HG03442 (cell line): ENCODE measurements around the gene MIB2.
"Not testable (repeated sequence)": the region's sequence is repeated elsewhere in the genome, so short reads cannot be mapped to it uniquely, and the experiment has no call there.

Experiments used
- ATAC-seq: cut with Tn5 transposase; IDR thresholded peaks from one replicate; pipeline ENCODE4 v1.9.1; 2021; ENCODE audit warnings: mild to moderate bottlenecking, moderate library complexity; ENCODE audit not compliant: unreplicated experiment

Gene MIB2

GRCh38 chr1:1626207-1627141 lies 11.2 kb downstream of the MIB2 start:
- ATAC-seq: no peak

DNA sequence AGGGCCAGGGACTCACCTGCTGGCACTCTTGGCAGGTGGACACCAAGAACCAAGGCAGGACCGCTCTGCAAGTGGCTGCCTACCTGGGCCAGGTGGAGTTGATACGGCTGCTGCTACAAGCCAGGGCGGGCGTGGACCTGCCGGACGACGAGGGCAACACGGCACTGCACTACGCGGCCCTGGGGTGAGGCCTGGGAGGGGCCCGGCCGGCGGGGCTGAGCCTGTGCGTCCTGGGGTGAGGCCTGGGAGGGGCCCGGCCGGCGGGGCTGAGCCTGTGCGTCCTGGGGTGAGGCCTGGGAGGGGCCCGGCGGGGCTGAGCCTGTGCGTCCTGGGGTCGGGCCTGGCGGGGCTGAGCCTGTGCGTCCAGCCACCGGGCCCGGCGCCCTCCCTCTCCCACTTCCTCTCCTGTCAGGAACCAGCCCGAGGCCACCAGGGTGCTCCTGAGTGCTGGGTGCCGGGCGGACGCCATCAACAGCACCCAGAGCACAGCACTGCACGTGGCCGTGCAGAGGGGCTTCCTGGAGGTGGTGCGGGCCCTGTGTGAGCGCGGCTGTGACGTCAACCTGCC lies 12.0 kb downstream of the MIB2 start:
- ATAC-seq: no peak

GRCh38 chr1:1627829-1628753 lies 12.8 kb downstream of the MIB2 start:
- no peak for ATAC-seq

DNA sequence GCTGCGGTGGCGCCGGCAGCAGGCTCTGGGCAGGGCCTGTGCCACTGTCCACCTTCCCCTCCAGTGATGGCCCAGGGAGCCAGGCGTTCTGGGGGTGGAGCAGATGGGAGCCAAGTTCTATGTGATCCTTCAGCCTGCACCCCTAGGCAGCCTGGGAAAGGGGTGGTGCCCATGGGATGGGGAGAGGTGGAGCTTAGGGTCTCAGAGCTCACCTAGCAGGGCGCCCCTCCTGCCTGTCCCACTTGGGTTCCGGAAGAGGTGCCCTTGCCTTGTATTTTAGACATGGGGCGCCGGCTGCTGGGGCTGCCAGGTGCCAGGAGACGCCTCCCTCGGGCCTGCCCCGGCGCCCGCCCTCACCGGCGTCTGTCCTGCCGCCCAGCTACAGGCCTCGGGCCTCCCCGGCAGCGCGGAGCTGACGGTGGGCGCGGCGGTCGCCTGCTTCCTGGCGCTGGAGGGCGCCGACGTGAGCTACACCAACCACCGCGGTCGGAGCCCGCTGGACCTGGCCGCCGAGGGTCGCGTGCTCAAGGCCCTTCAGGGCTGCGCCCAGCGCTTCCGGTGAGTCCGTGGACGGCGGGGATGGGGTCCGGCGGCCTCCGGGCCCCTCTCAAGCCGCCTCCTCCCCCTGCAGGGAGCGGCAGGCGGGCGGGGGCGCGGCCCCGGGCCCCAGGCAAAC lies 13.6 kb downstream of the MIB2 start:
- ATAC-seq: no peak

- ATAC-seq: no peak
These were observed 14.3 kb downstream of the MIB2 start for GRCh38 chr1:1629430-1630190.

GRCh38 chr1:1630191-1630964 lies 15.1 kb downstream of the MIB2 start:
- ATAC-seq: peak; percentile 58

DNA sequence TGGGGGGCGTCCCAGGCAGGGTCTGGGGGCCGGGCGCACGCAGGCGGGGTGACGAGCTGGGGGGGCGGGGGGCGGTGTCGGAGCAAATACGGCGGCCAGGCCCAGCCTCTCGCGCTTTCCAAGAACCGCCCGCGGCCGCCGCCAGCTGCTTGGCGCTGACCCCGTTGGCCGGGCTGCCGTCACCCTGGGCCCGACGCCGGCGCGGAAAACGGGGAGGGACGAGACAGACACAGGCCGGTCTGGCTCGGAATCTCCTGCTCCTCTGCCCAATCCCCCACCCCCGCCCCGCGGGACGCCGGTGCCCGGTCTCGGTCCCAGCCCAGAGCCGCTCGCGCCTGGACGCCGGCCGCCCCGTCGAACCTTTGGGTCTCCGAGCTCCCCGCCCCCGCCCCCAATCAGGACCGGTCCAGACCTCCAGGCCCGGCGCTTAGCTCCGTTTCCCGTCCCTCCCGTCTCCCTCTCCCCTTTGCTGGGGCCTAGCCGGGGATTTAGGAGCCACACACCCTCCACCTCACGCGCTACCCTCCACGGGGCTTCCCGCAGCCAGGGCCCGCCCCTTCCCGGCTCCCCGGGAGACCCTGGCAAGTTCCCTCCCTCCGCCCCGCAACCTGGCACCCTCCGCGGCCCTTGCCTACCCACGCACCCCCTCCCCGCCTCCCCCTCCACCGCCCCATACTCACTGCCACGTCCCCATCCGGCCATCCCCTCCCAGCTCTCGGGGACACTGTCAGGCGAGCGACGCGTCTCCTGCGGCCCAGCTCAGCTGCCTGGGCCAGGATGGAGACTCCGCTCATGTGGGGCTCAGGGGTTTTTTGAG lies 15.9 kb downstream of the MIB2 start:
- no peak for ATAC-seq

- ATAC-seq: no peak
These were observed 16.6 kb downstream of the MIB2 start, which contains the start of gene MMP23B for GRCh38 chr1:1631782-1632420. MMP23B (plus strand) TSS chr1:1632173; CDS start chr1:1632219, 46 bp downstream.

DNA sequence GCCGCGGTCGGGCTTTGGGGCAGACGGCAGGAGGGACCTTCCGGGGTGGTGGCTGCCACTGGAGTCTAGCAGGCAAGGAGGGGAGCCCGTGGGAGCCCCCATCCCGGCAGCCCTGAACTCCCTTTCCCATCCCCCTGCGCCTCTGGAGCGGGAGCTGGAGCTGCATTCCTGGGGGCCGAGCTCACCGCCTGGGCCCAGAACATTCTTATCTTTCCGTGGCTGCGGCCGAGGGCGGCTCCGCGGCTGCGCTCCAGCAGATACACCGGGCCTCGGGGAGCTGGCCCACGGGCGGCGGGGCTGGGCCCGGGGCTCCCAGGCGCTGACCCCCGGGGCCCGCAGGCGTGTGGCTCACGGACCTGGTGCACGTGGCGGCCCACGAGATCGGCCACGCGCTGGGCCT lies 18.1 kb downstream of the MIB2 start:
- ATAC-seq: not testable (repeated sequence)

- not testable (repeated sequence) for ATAC-seq
These were observed 19.3 kb downstream of the MIB2 start for GRCh38 chr1:1634613-1635012.

DNA sequence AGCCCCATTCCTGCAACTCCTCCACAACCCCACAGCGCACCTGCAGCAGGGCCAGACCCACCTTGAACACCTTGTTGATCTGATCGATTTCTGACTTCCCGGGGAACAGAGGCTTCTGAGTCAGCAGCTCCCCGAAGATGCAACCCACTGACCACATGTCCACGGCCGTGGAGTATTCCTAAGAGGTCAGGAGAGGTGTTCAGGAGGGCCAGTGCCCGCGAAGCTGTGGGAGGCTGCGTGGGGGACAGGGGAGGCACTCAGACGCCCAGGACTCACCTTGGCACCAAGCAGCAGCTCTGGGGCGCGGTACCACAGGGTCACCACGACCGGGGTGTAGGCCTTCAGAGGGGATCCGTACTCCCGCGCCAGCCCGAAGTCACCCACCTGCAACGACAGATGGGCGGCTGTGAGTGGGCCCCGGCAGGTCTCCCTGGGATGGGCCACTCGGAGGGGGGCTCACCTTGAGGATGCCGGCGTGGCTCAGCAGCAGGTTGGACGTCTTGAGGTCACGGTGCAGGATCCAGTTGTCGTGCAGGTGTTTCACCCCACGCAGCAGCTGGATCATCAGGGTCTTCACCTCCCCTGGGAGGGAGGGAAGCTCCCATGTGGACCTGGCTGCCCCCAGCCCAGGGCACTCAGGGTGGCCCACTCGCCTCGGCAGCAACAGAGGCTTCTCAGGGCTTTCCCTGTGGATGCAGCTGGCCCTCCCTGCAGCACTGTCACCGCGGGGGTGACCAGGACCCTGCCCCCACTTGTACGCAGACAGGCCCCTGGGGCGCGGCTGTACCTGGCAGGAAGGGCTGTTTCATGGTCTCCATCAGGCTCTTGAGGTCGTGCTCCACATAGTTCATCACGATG lies 21.6 kb downstream of the MIB2 start:
- ATAC-seq: not testable (repeated sequence)

DNA sequence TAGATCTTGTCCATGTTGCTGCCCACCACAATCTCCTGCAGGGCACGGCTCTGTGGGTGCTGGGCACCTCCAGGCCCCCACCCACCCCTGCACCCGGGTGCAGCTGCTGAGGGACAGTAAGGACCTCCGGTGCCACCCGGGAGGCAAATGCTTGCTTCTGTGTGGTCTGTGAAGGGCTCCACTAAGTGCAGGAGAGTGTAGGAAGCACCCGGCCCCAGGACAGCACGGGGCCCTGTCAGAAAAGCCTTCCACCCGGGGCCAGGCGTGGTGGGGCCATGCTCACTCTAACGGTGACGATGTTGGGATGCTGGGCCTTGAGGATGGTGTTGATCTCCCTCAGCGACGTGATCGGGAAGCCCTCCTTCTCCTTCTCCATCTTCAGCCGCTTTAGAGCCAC lies 22.2 kb downstream of the MIB2 start:
- ATAC-seq: not testable (repeated sequence)

DNA sequence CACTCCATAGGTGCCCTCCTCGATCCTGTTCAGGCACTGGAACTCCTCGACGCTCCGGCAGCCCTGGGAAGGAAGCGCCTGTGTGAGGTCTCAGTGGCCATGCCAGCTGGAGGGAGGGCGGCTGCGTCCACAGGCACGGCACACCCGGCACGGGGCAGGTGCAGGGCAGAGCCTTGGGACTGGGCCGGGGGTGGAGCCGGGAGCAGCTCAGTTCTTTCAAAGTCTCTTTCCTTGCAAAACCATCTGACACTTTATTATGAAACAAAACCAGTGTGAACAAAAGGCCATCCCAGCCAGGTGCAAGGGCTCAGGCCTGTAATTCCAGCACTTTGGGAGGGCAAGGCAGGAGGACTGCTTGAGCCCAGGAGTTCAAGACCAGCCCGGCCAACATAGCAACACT lies 23.2 kb downstream of the MIB2 start:
- not testable (repeated sequence) for ATAC-seq

- ATAC-seq: not testable (repeated sequence)
These were observed 24.1 kb downstream of the MIB2 start for GRCh38 chr1:1639368-1639767.

GRCh38 chr1:1640081-1640480 lies 24.8 kb downstream of the MIB2 start:
- not testable (repeated sequence) for ATAC-seq

- ATAC-seq: not testable (repeated sequence)
These were observed 25.6 kb downstream of the MIB2 start for GRCh38 chr1:1640711-1641461.
